HG03571 (cell line): ENCODE results near the gene TRPM2.
"Not testable (repeated sequence)": the region's sequence is repeated elsewhere in the genome, so short reads cannot be mapped to it uniquely, and the experiment has no call there.

Source experiments
- ATAC-seq: cut with Tn5 transposase; IDR thresholded peaks from one replicate; pipeline ENCODE4 v1.9.1; 2021; ENCODE audit not compliant: unreplicated experiment

The TRPM2 gene

GRCh38 chr21:44391345-44392091, 38.1 kb downstream of the TRPM2 start:
- no peak for ATAC-seq

- ATAC-seq, result no peak
These were observed 38.8 kb downstream of the TRPM2 start for GRCh38 chr21:44392185-44392584.

GRCh38 chr21:44392916-44393315, 39.5 kb downstream of the TRPM2 start:
- no peak for ATAC-seq

GRCh38 chr21:44394733-44395132, 41.3 kb downstream of the TRPM2 start:
- ATAC-seq, result no peak

GRCh38 chr21:44395260-44395659, 41.8 kb downstream of the TRPM2 start:
- ATAC-seq, result no peak

- ATAC-seq, result not testable (repeated sequence)
These were observed 43.4 kb downstream of the TRPM2 start for GRCh38 chr21:44396803-44397202.

- ATAC-seq, result no peak
These were observed 44.1 kb downstream of the TRPM2 start for GRCh38 chr21:44397431-44398031.

GRCh38 chr21:44398499-44398898, 45.1 kb downstream of the TRPM2 start:
- ATAC-seq, result no peak

GRCh38 chr21:44399151-44399954, 45.9 kb downstream of the TRPM2 start:
- no peak for ATAC-seq

- no peak for ATAC-seq
These were observed 46.8 kb downstream of the TRPM2 start for GRCh38 chr21:44399955-44400790.

- ATAC-seq, result no peak
These were observed 47.5 kb downstream of the TRPM2 start for GRCh38 chr21:44400791-44401385.

GRCh38 chr21:44401386-44402160, 48.2 kb downstream of the TRPM2 start:
- ATAC-seq, result no peak

GRCh38 chr21:44402323-44403105, 49.1 kb downstream of the TRPM2 start:
- no peak for ATAC-seq

- ATAC-seq, result no peak
These were observed 49.9 kb downstream of the TRPM2 start for GRCh38 chr21:44403106-44404020.

GRCh38 chr21:44404482-44404881, 51.1 kb downstream of the TRPM2 start:
- not testable (repeated sequence) for ATAC-seq

GRCh38 chr21:44405091-44405947, 51.9 kb downstream of the TRPM2 start:
- ATAC-seq, result no peak
